ENCODE measurements around the gene TMPRSS11F.

DNA sequence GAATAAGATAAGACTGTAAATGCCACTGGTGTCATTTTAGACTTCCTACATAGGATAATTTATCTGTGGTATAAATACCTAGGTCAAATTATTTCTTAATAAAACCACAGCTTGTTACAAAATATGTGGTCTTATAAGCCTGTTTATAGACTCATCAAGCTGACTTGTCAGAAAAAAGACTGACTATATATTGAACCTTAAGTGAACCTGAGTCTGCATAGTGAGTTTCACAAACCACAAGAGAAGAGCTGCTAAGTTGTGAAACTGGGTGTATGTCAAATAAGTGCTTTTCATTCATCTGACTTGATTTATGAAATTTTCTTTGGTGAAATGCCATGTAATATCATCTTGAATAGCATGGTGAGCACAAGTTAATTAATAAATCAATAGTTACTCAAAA lies 118.0 kb downstream of the TMPRSS11F start:
- TF ChIP-seq CTCF (IDR thresholded peaks at IDR 0.05; ENCODE audit: low read depth, low read length, poor library complexity, severe bottlenecking): no peak
- TF ChIP-seq EZH2phosphoT487 (IDR thresholded peaks at IDR 0.05; ENCODE audit: borderline replicate concordance, low read length): no peak
